ENCODE measurements around the gene STARD7.

Gene STARD7

GRCh38 chr2:96146881-96147592 is 61.6 kb downstream of the STARD7 start:
- Histone ChIP-seq H3K27ac (ENCODE audit: low read length, poor library complexity, severe bottlenecking) (no peak overlapping the region), H3K27me3 (ENCODE audit: control insufficient read depth in 1 of 2, insufficient read depth in 1 of 2, low read length in 2 of 2) (peaks cover 16 to 24% of the 10 kb centered on the region in 2 experiments), H3K4me3 (ENCODE audit: insufficient read depth in 1 of 2, low read depth in 1 of 2, low read length in 2 of 2) (no peak overlapping the region), H2BK12ac (ENCODE audit: low read length in 2 of 2) (no peak overlapping the region), H3K4ac (ENCODE audit: low read depth in 1 of 2, low read length in 2 of 2) (no peak overlapping the region), H3K4me1 (ENCODE audit: control insufficient read depth, insufficient read depth, low read depth, low read length) (peaks cover 29% of the 10 kb centered on the region), H3K23ac (ENCODE audit: low read length in 2 of 2) (no peak overlapping the region), H2BK120ac (ENCODE audit: low read depth, low read length) (no peak overlapping the region), H4K8ac (ENCODE audit: low read length) (no peak overlapping the region), H2BK5ac (ENCODE audit: low read depth, low read length, poor library complexity, severe bottlenecking) (no peak overlapping the region), H3K14ac (ENCODE audit: low read length in 2 of 2) (no peak overlapping the region), H3K9me3 (ENCODE audit: control insufficient read depth, low read length) (no peaks in the 10 kb centered on the region), H2AFZ (ENCODE audit: low read depth, low read length) (no peak overlapping the region), H3K9ac (ENCODE audit: low read length) (no peak overlapping the region), H4K91ac (ENCODE audit: low read length) (no peak overlapping the region), H3K4me2 (ENCODE audit: low read length, poor library complexity, severe bottlenecking) (no peak overlapping the region), H3K79me1 (replicated peaks; ENCODE audit: low read length, poor library complexity, severe bottlenecking) (no peaks in the 10 kb centered on the region), H3K18ac (ENCODE audit: low read depth in 1 of 2, low read length in 2 of 2) (no peak overlapping the region), H2AK5ac (ENCODE audit: low read length, severe bottlenecking) (no peak overlapping the region), H2BK15ac (ENCODE audit: low read depth, poor library complexity, severe bottlenecking) (no peak overlapping the region), H3K36me3 (ENCODE audit: control insufficient read depth in 1 of 2, insufficient read depth in 2 of 2, low read depth in 1 of 2, low read length in 2 of 2) (peaks cover 0 to 2% of the 10 kb centered on the region in 2 experiments)
- 81% methylated on average over 9 of the region's 9 CpGs for WGBS
- DNase-seq: peak; percentile 12

DNA sequence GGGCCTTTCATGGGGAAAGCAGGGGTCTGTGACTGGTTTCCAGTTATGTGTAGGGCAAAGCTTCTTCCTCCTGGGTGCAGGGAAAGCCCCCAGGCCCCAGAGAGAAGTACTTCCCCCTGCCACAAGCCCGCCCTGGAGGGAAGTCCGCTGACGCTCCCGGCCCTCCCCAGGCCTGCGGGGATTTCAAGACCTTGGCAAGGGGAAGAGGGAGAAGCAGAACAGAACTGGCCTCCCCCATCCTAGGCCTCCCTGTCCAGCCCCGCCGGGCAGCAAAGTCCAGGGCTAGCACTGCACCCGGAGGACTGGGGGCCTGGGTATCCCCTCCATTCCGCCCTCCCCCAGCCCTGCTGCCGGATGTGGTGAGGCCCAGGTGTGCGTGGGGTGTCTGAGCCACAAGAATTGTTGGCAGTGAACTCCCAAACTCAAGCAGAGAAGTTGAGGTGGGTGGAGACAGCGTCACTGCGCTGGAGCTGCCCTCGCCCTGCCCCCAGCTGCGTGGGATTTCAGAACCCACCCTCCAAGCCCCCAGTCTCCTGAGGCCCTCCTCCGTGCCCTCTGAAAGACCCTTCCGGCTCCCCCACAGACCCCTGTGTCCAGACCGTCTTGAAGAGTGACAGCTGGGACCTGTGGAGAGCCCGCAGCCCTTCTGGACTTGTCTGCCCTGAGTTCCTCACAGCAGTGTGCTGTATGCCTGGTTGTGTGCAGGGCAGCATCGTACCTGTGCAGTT is 62.3 kb downstream of the STARD7 start:
- WGBS: 86% methylated on average over 20 of the region's 20 CpGs
- no peak for DNase-seq
- H3K79me1 ChIP-seq (replicated peaks; ENCODE audit: low read length, poor library complexity, severe bottlenecking): no peaks in the 10 kb centered on the region
- H3K9me3 ChIP-seq (ENCODE audit: control insufficient read depth, low read length): no peaks in the 10 kb centered on the region
- H4K91ac ChIP-seq (ENCODE audit: low read length): no peak overlapping the region
- no peak overlapping the region for H3K4ac ChIP-seq (ENCODE audit: low read depth in 1 of 2, low read length in 2 of 2)
- H3K36me3 ChIP-seq (ENCODE audit: control insufficient read depth in 1 of 2, insufficient read depth in 2 of 2, low read depth in 1 of 2, low read length in 2 of 2): peaks cover 0 to 2% of the 10 kb centered on the region in 2 experiments
- no peak overlapping the region for H2BK120ac ChIP-seq (ENCODE audit: low read depth, low read length)
- H3K9ac ChIP-seq (ENCODE audit: low read length): no peak overlapping the region
- no peak overlapping the region for H2BK12ac ChIP-seq (ENCODE audit: low read length in 2 of 2)
- no peak overlapping the region for H3K23ac ChIP-seq (ENCODE audit: low read length in 2 of 2)
- H3K27ac ChIP-seq (ENCODE audit: low read length, poor library complexity, severe bottlenecking): no peak overlapping the region
- H3K4me3 ChIP-seq (ENCODE audit: insufficient read depth in 1 of 2, low read depth in 1 of 2, low read length in 2 of 2): no peak overlapping the region
- no peak overlapping the region for H3K14ac ChIP-seq (ENCODE audit: low read length in 2 of 2)
- no peak overlapping the region for H2BK15ac ChIP-seq (ENCODE audit: low read depth, poor library complexity, severe bottlenecking)
- H3K18ac ChIP-seq (ENCODE audit: low read depth in 1 of 2, low read length in 2 of 2): no peak overlapping the region
- H2BK5ac ChIP-seq (ENCODE audit: low read depth, low read length, poor library complexity, severe bottlenecking): no peak overlapping the region
- no peak overlapping the region for H2AK5ac ChIP-seq (ENCODE audit: low read length, severe bottlenecking)
- peaks cover 29% of the 10 kb centered on the region for H3K4me1 ChIP-seq (ENCODE audit: control insufficient read depth, insufficient read depth, low read depth, low read length)
- H2AFZ ChIP-seq (ENCODE audit: low read depth, low read length): no peak overlapping the region
- H4K8ac ChIP-seq (ENCODE audit: low read length): no peak overlapping the region
- no peak overlapping the region for H3K4me2 ChIP-seq (ENCODE audit: low read length, poor library complexity, severe bottlenecking)
- H3K27me3 ChIP-seq (ENCODE audit: control insufficient read depth in 1 of 2, insufficient read depth in 1 of 2, low read length in 2 of 2): peaks cover 16 to 24% of the 10 kb centered on the region in 2 experiments

- Histone ChIP-seq H3K4me1 (ENCODE audit: control insufficient read depth, insufficient read depth, low read depth, low read length) (peaks cover 29% of the 10 kb centered on the region), H4K8ac (ENCODE audit: low read length) (no peak overlapping the region), H3K36me3 (ENCODE audit: control insufficient read depth in 1 of 2, insufficient read depth in 2 of 2, low read depth in 1 of 2, low read length in 2 of 2) (peaks cover 0 to 2% of the 10 kb centered on the region in 2 experiments), H3K23ac (ENCODE audit: low read length in 2 of 2) (no peak overlapping the region), H2AK5ac (ENCODE audit: low read length, severe bottlenecking) (no peak overlapping the region), H3K4ac (ENCODE audit: low read depth in 1 of 2, low read length in 2 of 2) (no peak overlapping the region), H3K79me1 (replicated peaks; ENCODE audit: low read length, poor library complexity, severe bottlenecking) (no peaks in the 10 kb centered on the region), H3K27ac (ENCODE audit: low read length, poor library complexity, severe bottlenecking) (no peak overlapping the region), H3K14ac (ENCODE audit: low read length in 2 of 2) (no peak overlapping the region), H3K27me3 (ENCODE audit: control insufficient read depth in 1 of 2, insufficient read depth in 1 of 2, low read length in 2 of 2) (peaks cover 16 to 24% of the 10 kb centered on the region in 2 experiments), H3K18ac (ENCODE audit: low read depth in 1 of 2, low read length in 2 of 2) (no peak overlapping the region), H3K4me2 (ENCODE audit: low read length, poor library complexity, severe bottlenecking) (no peak overlapping the region), H2BK5ac (ENCODE audit: low read depth, low read length, poor library complexity, severe bottlenecking) (no peak overlapping the region), H3K9me3 (ENCODE audit: control insufficient read depth, low read length) (no peaks in the 10 kb centered on the region), H3K9ac (ENCODE audit: low read length) (no peak overlapping the region), H3K4me3 (ENCODE audit: insufficient read depth in 1 of 2, low read depth in 1 of 2, low read length in 2 of 2) (peak overlapping the region in 1 of 2 experiments; percentile 74), H2BK120ac (ENCODE audit: low read depth, low read length) (no peak overlapping the region), H2AFZ (ENCODE audit: low read depth, low read length) (no peak overlapping the region), H2BK15ac (ENCODE audit: low read depth, poor library complexity, severe bottlenecking) (no peak overlapping the region), H2BK12ac (ENCODE audit: low read length in 2 of 2) (no peak overlapping the region), H4K91ac (ENCODE audit: low read length) (no peak overlapping the region)
- no peak for DNase-seq
- WGBS: 75% methylated on average over 2 of the region's 3 CpGs
Measured at GRCh38 chr2:96145848-96146152, 62.8 kb downstream of the STARD7 start.

DNA sequence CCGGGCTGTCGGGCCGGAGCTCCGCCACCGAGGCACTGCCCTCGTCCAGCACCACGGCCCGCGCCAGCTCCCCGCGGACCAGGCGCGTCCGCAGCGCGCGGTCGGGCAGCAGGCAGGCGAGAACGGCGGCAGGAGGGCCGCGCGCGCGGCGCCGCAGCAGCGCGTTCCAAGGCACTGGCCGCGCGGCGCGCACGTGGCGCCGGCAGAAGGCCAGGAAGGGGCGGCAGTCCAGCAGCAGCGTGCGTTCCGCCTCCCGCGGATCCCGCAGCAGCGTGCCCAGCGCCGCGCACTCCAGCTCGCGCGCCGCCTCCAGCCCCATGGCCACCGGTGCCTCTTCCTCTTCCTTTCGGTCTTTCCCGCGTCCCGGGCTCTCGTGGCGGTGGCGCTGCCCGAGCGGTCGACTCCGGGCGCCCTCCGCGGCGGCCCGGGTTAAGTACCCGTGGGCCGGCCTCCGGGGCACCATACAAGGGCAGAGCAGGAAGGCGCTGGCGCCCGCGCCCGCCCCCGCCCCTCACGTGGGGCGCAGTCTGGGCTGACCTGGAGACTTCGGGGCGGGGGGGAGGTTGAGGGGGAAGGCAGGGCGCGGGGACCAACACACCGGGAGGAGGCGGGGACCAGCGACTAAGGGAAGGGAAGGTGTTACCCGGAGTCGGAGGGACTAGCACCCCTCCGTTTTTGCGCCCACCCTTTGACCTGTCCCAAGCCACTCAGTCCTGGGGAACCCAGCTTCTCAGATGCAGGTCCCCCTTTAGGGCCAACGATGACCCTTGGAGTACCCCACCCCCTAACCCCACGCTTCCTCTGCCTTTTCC is 63.4 kb downstream of the STARD7 start, which contains the start of gene DUSP2:
DUSP2 (minus strand) TSS at position 405 of the 812 bp plus-strand sequence; CDS start at position 319, 86 bp downstream.
- no peak within 1 kb of the TSS for H3K4ac ChIP-seq (ENCODE audit: low read depth in 1 of 2, low read length in 2 of 2)
- no peak within 1 kb of the TSS for H3K27ac ChIP-seq (ENCODE audit: low read length, poor library complexity, severe bottlenecking)
- peak within 1 kb of the TSS; percentile 70 for H4K8ac ChIP-seq (ENCODE audit: low read length)
- peaks cover 29% of the 10 kb centered on the region for H3K4me1 ChIP-seq (ENCODE audit: control insufficient read depth, insufficient read depth, low read depth, low read length)
- H2BK5ac ChIP-seq (ENCODE audit: low read depth, low read length, poor library complexity, severe bottlenecking): no peak within 1 kb of the TSS
- peak within 1 kb of the TSS; percentile 74 for H3K4me2 ChIP-seq (ENCODE audit: low read length, poor library complexity, severe bottlenecking)
- H3K9ac ChIP-seq (ENCODE audit: low read length): peak within 1 kb of the TSS; percentile 59
- H2BK12ac ChIP-seq (ENCODE audit: low read length in 2 of 2): no peak within 1 kb of the TSS
- peak within 1 kb of the TSS; percentile 32 for H2BK15ac ChIP-seq (ENCODE audit: low read depth, poor library complexity, severe bottlenecking)
- peak within 1 kb of the TSS in 1 of 2 experiments; percentile 68 for H3K18ac ChIP-seq (ENCODE audit: low read depth in 1 of 2, low read length in 2 of 2)
- 6% methylated on average over 58 of the region's 94 CpGs for WGBS
- H3K27me3 ChIP-seq (ENCODE audit: control insufficient read depth in 1 of 2, insufficient read depth in 1 of 2, low read length in 2 of 2): peaks cover 16 to 24% of the 10 kb centered on the region in 2 experiments
- DNase-seq: peak; percentile 51
- H3K4me3 ChIP-seq (ENCODE audit: insufficient read depth in 1 of 2, low read depth in 1 of 2, low read length in 2 of 2): peak within 1 kb of the TSS; percentile 59 to 74
- no peaks in the 10 kb centered on the region for H3K9me3 ChIP-seq (ENCODE audit: control insufficient read depth, low read length)
- H3K14ac ChIP-seq (ENCODE audit: low read length in 2 of 2): peak within 1 kb of the TSS in 1 of 2 experiments; percentile 57
- no peak within 1 kb of the TSS for H3K23ac ChIP-seq (ENCODE audit: low read length in 2 of 2)
- H2AK5ac ChIP-seq (ENCODE audit: low read length, severe bottlenecking): no peak within 1 kb of the TSS
- H4K91ac ChIP-seq (ENCODE audit: low read length): peak within 1 kb of the TSS; percentile 32
- no peak within 1 kb of the TSS for H2BK120ac ChIP-seq (ENCODE audit: low read depth, low read length)
- no peaks in the 10 kb centered on the region for H3K79me1 ChIP-seq (replicated peaks; ENCODE audit: low read length, poor library complexity, severe bottlenecking)
- H2AFZ ChIP-seq (ENCODE audit: low read depth, low read length): peak within 1 kb of the TSS; percentile 91
- peaks cover 0 to 2% of the 10 kb centered on the region in 2 experiments for H3K36me3 ChIP-seq (ENCODE audit: control insufficient read depth in 1 of 2, insufficient read depth in 2 of 2, low read depth in 1 of 2, low read length in 2 of 2)

Data from mesenchymal stem cell (in vitro differentiated cells and primary cell).